Activated CD4-positive, alpha-beta T cell treated with anti-CD3 and anti-CD28 coated beads, Interleukin-2, Interleukin-4, amounts not matched to agents 100 ng/mL and 50 ng/mL, durations not matched to agents 16 hours and 8 hours (primary cell): ENCODE measurements around the gene TUBB2A.
"Not testable (repeated sequence)": the region's sequence is repeated elsewhere in the genome, so short reads cannot be mapped to it uniquely, and the experiment has no call there.

Source experiments
- DNase-seq: peaks from one replicate; pipeline ENCODE4 v3.0.0-alpha.2; 2020; ENCODE audit warnings: low spot score

Gene TUBB2A

GRCh38 chr6:3179945-3180344 is 22.6 kb upstream of the TUBB2A start:
- DNase-seq = not testable (repeated sequence)

GRCh38 chr6:3178666-3179065 is 21.3 kb upstream of the TUBB2A start:
- not testable (repeated sequence) for DNase-seq

- peak; percentile 59 for DNase-seq
Measured at GRCh38 chr6:3176562-3177355, 19.4 kb upstream of the TUBB2A start.

GRCh38 chr6:3175715-3176402 is 18.5 kb upstream of the TUBB2A start:
- no peak for DNase-seq

GRCh38 chr6:3173636-3174089 is 16.3 kb upstream of the TUBB2A start:
- not testable (repeated sequence) for DNase-seq

GRCh38 chr6:3172789-3173188 is 15.4 kb upstream of the TUBB2A start:
- not testable (repeated sequence) for DNase-seq

GRCh38 chr6:3171313-3172175 is 14.2 kb upstream of the TUBB2A start:
- DNase-seq = not testable (repeated sequence)

GRCh38 chr6:3170676-3171075 is 13.3 kb upstream of the TUBB2A start:
- DNase-seq = not testable (repeated sequence)

- not testable (repeated sequence) for DNase-seq
Measured at GRCh38 chr6:3168046-3168445, 10.7 kb upstream of the TUBB2A start.

- DNase-seq = not testable (repeated sequence)
Measured at GRCh38 chr6:3166535-3167225, 9.3 kb upstream of the TUBB2A start.

- no peak for DNase-seq
Measured at GRCh38 chr6:3165631-3166534, 8.5 kb upstream of the TUBB2A start.

- DNase-seq = no peak
Measured at GRCh38 chr6:3164388-3164787, 7.0 kb upstream of the TUBB2A start.

- no peak for DNase-seq
Measured at GRCh38 chr6:3163248-3163594, 5.9 kb upstream of the TUBB2A start.

- DNase-seq = peak; percentile 24
Measured at GRCh38 chr6:3162565-3163247, 5.4 kb upstream of the TUBB2A start.

- DNase-seq = peak; percentile 29
Measured at GRCh38 chr6:3162067-3162497, 4.7 kb upstream of the TUBB2A start.

GRCh38 chr6:3159805-3160781 is 2.7 kb upstream of the TUBB2A start:
- no peak for DNase-seq

GRCh38 chr6:3156184-3157130 is 887 bp downstream of the TUBB2A start:
- not testable (repeated sequence) for DNase-seq

GRCh38 chr6:3155416-3155815 is 1.9 kb downstream of the TUBB2A start:
- DNase-seq = not testable (repeated sequence)
